ENCODE results near the gene FAM193A. TPM values are rescaled to one million over a fixed set of nuclear protein-coding genes. Genes with fewer than 3 reads are reported as not detected.
"Not testable (repeated sequence)": the region's sequence is repeated elsewhere in the genome, so short reads cannot be mapped to it uniquely, and the experiment has no call there.

FAM193A gene
- total RNA-seq, 2 experiments from 2014 or later: 28.4 to 30.0 TPM

- Histone ChIP-seq H3K27ac (ENCODE audit: low read depth in 1 of 2, low read length in 2 of 2) (no peak overlapping the region), H3K9me3 (ENCODE audit: control insufficient read depth in 1 of 2, insufficient read depth in 1 of 2, low read length in 2 of 2) (peaks cover 0 to 4% of the 10 kb centered on the region in 2 experiments), H3K27me3 (ENCODE audit: control insufficient read depth in 1 of 2, insufficient read depth in 2 of 2, low read length in 2 of 2) (no peaks in the 10 kb centered on the region), H3K4me3 (ENCODE audit: low read length) (no peak overlapping the region), H3K36me3 (ENCODE audit: insufficient read depth, low read length) (peaks cover 35% of the 10 kb centered on the region), H3K4me1 (ENCODE audit: insufficient read depth, low read length) (no peaks in the 10 kb centered on the region)
- DNase-seq: no peak
- peaks cover 8% of the 10 kb centered on the region for H3K9me3 Mint-ChIP-seq
- ChIA-PET POLR2A (no interaction called here), CTCF (interaction anchor here (1.5 to 1.7 kb wide), 2 partner anchors 10 to 11 kb away, joined by 5 read pairs; no protein-coding TSS in a partner anchor)
- no peaks in the 10 kb centered on the region for H3K4me1 Mint-ChIP-seq (ENCODE audit: low read depth)
- no peak for ATAC-seq (ENCODE audit: poor library complexity)
- peaks cover 60% of the 10 kb centered on the region for H3K36me3 Mint-ChIP-seq (ENCODE audit: low read depth)
- intact Hi-C loops (cut with DNase I, micrococcal nuclease): no loop called here
- TF ChIP-seq CTCF (IDR thresholded peaks at IDR 0.05): no peak
- H3K4me3 Mint-ChIP-seq: no peak overlapping the region
- no peaks in the 10 kb centered on the region for H3K27me3 Mint-ChIP-seq
- H3K27ac Mint-ChIP-seq: no peak overlapping the region
Observed at GRCh38 chr4:2734612-2735011, 198.2 kb downstream of the FAM193A start.

- H3K36me3 ChIP-seq (ENCODE audit: insufficient read depth, low read length): peaks cover 28% of the 10 kb centered on the region
- POLR2A ChIA-PET: no interaction called here
- CTCF ChIA-PET: no interaction called here
- DNase-seq (no peak), ATAC-seq (ENCODE audit: poor library complexity) (no peak)
- H3K4me1 ChIP-seq (ENCODE audit: insufficient read depth, low read length): no peaks in the 10 kb centered on the region
- H3K9me3 ChIP-seq (ENCODE audit: control insufficient read depth in 1 of 2, insufficient read depth in 1 of 2, low read length in 2 of 2): peaks cover 0 to 4% of the 10 kb centered on the region in 2 experiments
- no peak overlapping the region for H3K27ac Mint-ChIP-seq
- H3K4me3 ChIP-seq (ENCODE audit: low read length): no peak overlapping the region
- no peaks in the 10 kb centered on the region for H3K4me1 Mint-ChIP-seq (ENCODE audit: low read depth)
- TF ChIP-seq CTCF (IDR thresholded peaks at IDR 0.05): no peak
- H3K36me3 Mint-ChIP-seq (ENCODE audit: low read depth): peaks cover 56% of the 10 kb centered on the region
- intact Hi-C loops (cut with DNase I, micrococcal nuclease): no loop called here
- H3K4me3 Mint-ChIP-seq: no peak overlapping the region
- H3K27ac ChIP-seq (ENCODE audit: low read depth in 1 of 2, low read length in 2 of 2): no peak overlapping the region
- H3K9me3 Mint-ChIP-seq: peaks cover 8% of the 10 kb centered on the region
- no peaks in the 10 kb centered on the region for H3K27me3 ChIP-seq (ENCODE audit: control insufficient read depth in 1 of 2, insufficient read depth in 2 of 2, low read length in 2 of 2)
- H3K27me3 Mint-ChIP-seq: no peaks in the 10 kb centered on the region
Observed at GRCh38 chr4:2735869-2736268, 199.4 kb downstream of the FAM193A start.

- H3K27me3 ChIP-seq (ENCODE audit: control insufficient read depth in 1 of 2, insufficient read depth in 2 of 2, low read length in 2 of 2); H3K9me3 ChIP-seq (ENCODE audit: control insufficient read depth in 1 of 2, insufficient read depth in 1 of 2, low read length in 2 of 2); H3K27me3 Mint-ChIP-seq; H3K9me3 Mint-ChIP-seq; POLR2A ChIA-PET; H3K4me1 Mint-ChIP-seq (ENCODE audit: low read depth); ATAC-seq (ENCODE audit: poor library complexity); H3K4me3 ChIP-seq (ENCODE audit: low read length); intact Hi-C loops (cut with DNase I, micrococcal nuclease); H3K4me3 Mint-ChIP-seq; H3K4me1 ChIP-seq (ENCODE audit: insufficient read depth, low read length); H3K27ac ChIP-seq (ENCODE audit: low read depth in 1 of 2, low read length in 2 of 2); H3K27ac Mint-ChIP-seq; CTCF ChIA-PET; DNase-seq: not testable (repeated sequence)
- H3K36me3 ChIP-seq (ENCODE audit: insufficient read depth, low read length): peaks cover 25% of the 10 kb centered on the region
- H3K36me3 Mint-ChIP-seq (ENCODE audit: low read depth): peaks cover 57% of the 10 kb centered on the region
Observed at GRCh38 chr4:2738296-2738695, 201.8 kb downstream of the FAM193A start.

GRCh38 chr4:2741626-2742025 is 205.2 kb downstream of the FAM193A start:
- TF ChIP-seq CTCF (IDR thresholded peaks at IDR 0.05): no peak

More at GRCh38 chr4:2741626-2742025, 205.2 kb downstream of the FAM193A start:
- H3K27me3 ChIP-seq (ENCODE audit: control insufficient read depth in 1 of 2, insufficient read depth in 2 of 2, low read length in 2 of 2): no peaks in the 10 kb centered on the region
- intact Hi-C loops (cut with DNase I, micrococcal nuclease): no loop called here
- DNase-seq: no peak
- no peak overlapping the region for H3K27ac ChIP-seq (ENCODE audit: low read depth in 1 of 2, low read length in 2 of 2)
- ChIA-PET POLR2A (no interaction called here), CTCF (no interaction called here)
- H3K4me3 ChIP-seq (ENCODE audit: low read length): no peak overlapping the region
- no peak overlapping the region for H3K4me3 Mint-ChIP-seq
- H3K4me1 Mint-ChIP-seq (ENCODE audit: low read depth): peaks cover 10% of the 10 kb centered on the region
- peak overlapping the region; percentile 13 for H3K27ac Mint-ChIP-seq
- H3K36me3 Mint-ChIP-seq (ENCODE audit: low read depth): peaks cover 64% of the 10 kb centered on the region
- H3K9me3 Mint-ChIP-seq: peaks cover 2% of the 10 kb centered on the region
- peaks cover 17% of the 10 kb centered on the region for H3K4me1 ChIP-seq (ENCODE audit: insufficient read depth, low read length)
- peaks cover 0 to 4% of the 10 kb centered on the region in 2 experiments for H3K9me3 ChIP-seq (ENCODE audit: control insufficient read depth in 1 of 2, insufficient read depth in 1 of 2, low read length in 2 of 2)
- peaks cover 47% of the 10 kb centered on the region for H3K36me3 ChIP-seq (ENCODE audit: insufficient read depth, low read length)
- H3K27me3 Mint-ChIP-seq: no peaks in the 10 kb centered on the region
- ATAC-seq (ENCODE audit: poor library complexity): no peak

Measured in CD4-positive, alpha-beta T cell (primary cell).